PC-9 (cell line): ENCODE measurements around the gene OTULINL. TPM values are rescaled to one million over a fixed set of nuclear protein-coding genes. Genes with fewer than 3 reads are reported as not detected.

ENCODE experiments used
- BruUV-seq: library from RNA; stranded (reverse); fragments of 400-500 nt; replicated peaks from 2 replicates; lab custom pipeline; 2021; lab: Mats Ljungman, UMichigan
- CTCF ChIA-PET: fragments of 300-600 bp; sonication (Branson Sonifier 250); formaldehyde crosslinking; loops from one replicate; lab custom pipeline; 2022; ENCODE audit warnings: antibody characterized with exemption; lab: Charles Lee
- POLR2A ChIA-PET: fragments of 300-600 bp; sonication (Branson Sonifier 250); formaldehyde crosslinking; loops from one replicate; lab custom pipeline; 2022; ENCODE audit warnings: antibody characterized with exemption; ENCODE audit not compliant: unreplicated experiment; lab: Charles Lee
- DNase-seq, 2 experiments: peaks; one replicate each; pipeline versions ENCODE4 v3.0.0 to v3.0.0-alpha.2; 2015 to 2022; ENCODE audit warnings: mixed read lengths in 1 of 2
- H2AFZ ChIP-seq: fragments of 200-600 bp; sonication (generic); 2 replicates; pipeline ENCODE4 v1.8.1; 2017; ENCODE audit warnings: antibody characterized with exemption
- H3F3A ChIP-seq: fragments of 200-600 bp; sonication (generic); 2 replicates; pipeline ENCODE4 v1.8.1; 2017; ENCODE audit warnings: antibody characterized with exemption, mild to moderate bottlenecking, low read depth; ENCODE audit not compliant: insufficient read depth
- H3K27ac ChIP-seq: fragments of 200-600 bp; sonication (generic); 2 replicates; pipeline ENCODE4 v1.6.1; 2016; ENCODE audit warnings: mixed run types
- H3K27me3 ChIP-seq: fragments of 200-600 bp; sonication (generic); 2 replicates; pipeline ENCODE4 v1.6.1; 2016; ENCODE audit warnings: low read depth, mixed run types; ENCODE audit not compliant: insufficient read depth
- H3K36me3 ChIP-seq: fragments of 200-600 bp; sonication (generic); 2 replicates; pipeline ENCODE4 v1.6.1; 2016; ENCODE audit warnings: low read depth, mixed run types
- H3K4me1 ChIP-seq: fragments of 200-600 bp; sonication (generic); replicated peaks from 2 replicates; pipeline ENCODE4 v1.6.1; 2016; ENCODE audit warnings: mixed run types; ENCODE audit not compliant: insufficient read depth
- H3K4me2 ChIP-seq: fragments of 200-600 bp; sonication (generic); 2 replicates; pipeline ENCODE4 v1.6.1; 2017; ENCODE audit warnings: mixed run types
- H3K4me3 ChIP-seq: fragments of 200-600 bp; sonication (generic); 2 replicates; pipeline ENCODE4 v1.6.1; 2016; ENCODE audit warnings: mixed run types
- H3K79me2 ChIP-seq: fragments of 200-600 bp; sonication (generic); 2 replicates; pipeline ENCODE4 v1.6.1; 2017; ENCODE audit warnings: low read depth, mixed run types
- H3K9me2 ChIP-seq: fragments of 200-600 bp; sonication (generic); 2 replicates; pipeline ENCODE4 v1.8.1; 2017; ENCODE audit warnings: mild to moderate bottlenecking; ENCODE audit not compliant: insufficient read depth
- H3K9me3 ChIP-seq: fragments of 200-600 bp; sonication (generic); 2 replicates; pipeline ENCODE4 v1.8.1; 2016; ENCODE audit warnings: low read depth; ENCODE audit not compliant: insufficient read depth
- H4K20me1 ChIP-seq: fragments of 200-600 bp; sonication (generic); 2 replicates; pipeline ENCODE4 v1.8.1; 2017; ENCODE audit not compliant: insufficient read depth
- CTCF ChIP-seq: fragments of 200-600 bp; sonication (generic); conservative IDR thresholded peaks from 2 replicates; pipeline ENCODE4 v1.6.1; 2017; ENCODE audit warnings: mixed run types, antibody characterized with exemption, mild to moderate bottlenecking, moderate library complexity
- EZH2 ChIP-seq: fragments of 200-600 bp; sonication (generic); IDR thresholded peaks from 2 replicates; pipeline ENCODE4 v1.8.0; 2017; ENCODE audit warnings: antibody characterized with exemption, low read depth
- intact Hi-C: fragments of 100-400 bp; cut with micrococcal nuclease; formaldehyde crosslinking; loops from one replicate; pipeline ENCODE4 v1.10.0; 2022; ENCODE audit not compliant: unreplicated experiment
- total RNA-seq: library from RNA; stranded (reverse); gene quantifications from 2 replicates; pipeline ENCODE4 v1.2.3, GENCODE V29; 2021

Gene OTULINL
- total RNA-seq, 1 experiment from 2014 or later = 4.1 TPM

DNA sequence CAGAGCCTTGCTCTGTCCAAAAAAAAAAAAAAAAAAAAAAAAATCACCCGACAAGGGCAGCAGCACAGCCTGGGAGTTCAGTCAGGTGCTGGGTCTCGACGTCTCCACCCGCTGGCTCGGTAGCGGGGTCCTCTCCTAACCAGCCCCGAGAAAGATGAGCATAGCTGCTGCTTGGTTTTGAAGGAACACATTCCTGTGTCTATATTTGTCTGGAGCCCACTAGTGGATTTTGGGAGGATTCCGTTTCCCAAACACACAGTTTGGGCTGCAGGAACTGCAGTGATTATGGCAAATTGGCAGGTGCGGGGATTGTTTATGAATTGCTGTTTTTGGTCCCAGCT lies 1.2 kb downstream of the OTULINL start:
- ChIA-PET CTCF (interaction anchor here (0.6 kb wide), 1 partner anchor 144 kb away, joined by 3 read pairs; no protein-coding TSS in a partner anchor), POLR2A (no interaction called here)

GRCh38 chr5:14584848-14585247 lies 3.3 kb downstream of the OTULINL start:
- Histone ChIP-seq H3K4me3 (no peak overlapping the region), H3K4me1 (0 out of 2 replicates have a peak, but pooled peaks cover 6% of the 10 kb centered on the region), H3K9me2 (no peaks in the 10 kb centered on the region), H3K27me3 (peaks cover 26% of the 10 kb centered on the region), H3K4me2 (no peak overlapping the region), H4K20me1 (0 out of 2 replicates have a peak, but pooled peaks cover 3% of the 10 kb centered on the region), H3F3A (peaks cover 6% of the 10 kb centered on the region; the same call in 1 of the 2 replicates), H3K9me3 (no peaks in the 10 kb centered on the region), H3K27ac (no peak overlapping the region), H3K79me2 (no peaks in the 10 kb centered on the region), H2AFZ (no peak overlapping the region), H3K36me3 (no peaks in the 10 kb centered on the region)
- no TSS peak for BruUV-seq
- intact Hi-C loops = loop anchor here (5.0 kb wide), 4 partner anchors 93 to 608 kb away; no protein-coding TSS in a partner anchor
- TF ChIP-seq EZH2 = no peak
- no peak for TF ChIP-seq CTCF
- CTCF ChIA-PET = no interaction called here
- DNase-seq = no peak
- POLR2A ChIA-PET = no interaction called here

More for the DNA sequence above, 1.2 kb downstream of the OTULINL start:
- TF ChIP-seq CTCF (no peak), EZH2 (no peak)
- 0 out of 2 replicates have a peak, but pooled peaks cover 3% of the 10 kb centered on the region for H4K20me1 ChIP-seq
- H3K27ac ChIP-seq = no peak overlapping the region
- H3K9me3 ChIP-seq = no peaks in the 10 kb centered on the region
- 0 out of 2 replicates have a peak, but pooled peaks cover 6% of the 10 kb centered on the region for H3K4me1 ChIP-seq
- DNase-seq = no peak
- H3K27me3 ChIP-seq = peaks cover 36% of the 10 kb centered on the region
- H3K79me2 ChIP-seq = no peaks in the 10 kb centered on the region
- intact Hi-C loops = loop anchor here (1.0 to 5.0 kb wide), 5 partner anchors 83 to 605 kb away; no protein-coding TSS in a partner anchor
- H3K9me2 ChIP-seq = no peaks in the 10 kb centered on the region
- BruUV-seq = TSS peak; percentile 46
- H3K36me3 ChIP-seq = no peaks in the 10 kb centered on the region
- H3F3A ChIP-seq = peaks cover 6% of the 10 kb centered on the region; the same call in 1 of the 2 replicates
- no peak overlapping the region for H3K4me2 ChIP-seq
- H3K4me3 ChIP-seq = peak overlapping the region; percentile 75; the same call in 1 of the 2 replicates
- no peak overlapping the region for H2AFZ ChIP-seq

DNA sequence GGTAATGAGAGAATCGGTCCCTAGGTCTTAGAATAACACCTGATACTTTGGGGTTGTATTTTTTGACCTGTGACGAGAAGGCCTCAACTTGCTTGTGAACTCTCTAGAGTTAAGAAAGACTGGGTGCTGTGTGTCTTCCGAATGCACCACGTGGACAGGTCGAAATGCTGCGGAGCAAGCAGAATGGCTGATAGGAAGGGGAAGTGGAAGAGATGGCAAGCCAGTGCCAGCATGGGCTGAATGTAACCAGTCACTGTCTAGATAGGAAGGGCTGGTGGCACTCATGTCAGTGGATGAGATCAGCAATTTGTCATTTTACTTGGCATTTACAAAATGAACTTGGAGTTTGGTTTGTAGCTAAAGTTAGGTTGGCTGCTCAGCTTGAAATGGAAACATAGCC lies 5.6 kb downstream of the OTULINL start:
- no peaks in the 10 kb centered on the region for H3K9me2 ChIP-seq
- H3K27ac ChIP-seq = no peak overlapping the region

More for the DNA sequence above, 5.6 kb downstream of the OTULINL start:
- Histone ChIP-seq H3K4me1 (no peaks in the 10 kb centered on the region), H4K20me1 (0 out of 2 replicates have a peak, but pooled peaks cover 3% of the 10 kb centered on the region), H3K79me2 (no peaks in the 10 kb centered on the region), H3K4me3 (no peak overlapping the region), H3K27me3 (peaks cover 12% of the 10 kb centered on the region; the same call in 1 of the 2 replicates), H2AFZ (no peak overlapping the region), H3K36me3 (no peaks in the 10 kb centered on the region), H3K9me3 (no peaks in the 10 kb centered on the region), H3F3A (peaks cover 6% of the 10 kb centered on the region; the same call in 1 of the 2 replicates), H3K4me2 (no peak overlapping the region)
- intact Hi-C loops = no loop called here
- POLR2A ChIA-PET = no interaction called here
- DNase-seq = no peak
- TF ChIP-seq CTCF = no peak
- no peak for TF ChIP-seq EZH2
- CTCF ChIA-PET = no interaction called here
- no TSS peak for BruUV-seq
